Right ventricle myocardium superior (tissue), 1 donor: Measurements from ENCODE around the gene EEF1A2. TPM values are rescaled to one million over a fixed set of nuclear protein-coding genes. Genes with fewer than 3 reads are reported as not detected.

Experiments
- ATAC-seq: fragments of 200-7000 bp; cut with Tn5 transposase; one replicate; pipeline ENCODE4 v1.9.1; 2020; ENCODE audit warnings: mild to moderate bottlenecking; ENCODE audit not compliant: poor library complexity
- DNase-seq: peaks from one replicate; pipeline ENCODE4 v3.0.0-alpha.2; 2020
- intact Hi-C: fragments of 100-400 bp; cut with DNase I; formaldehyde crosslinking; loops from one replicate; pipeline ENCODE4 v1.11.2; 2022
- total RNA-seq: library from RNA; stranded (reverse); fragmentation: NEBNext Ultra II Directional; extraction: Animal tissue kit (Norgen Biotek cat#: 25700); gene quantifications from one replicate; pipeline ENCODE4 v1.2.1, GENCODE V29; 2021
- donor health status: DM: no; HTN: yes; CAD: no; lungs with severe emphysema.

The EEF1A2 gene
- total RNA-seq, 1 donor from 2014 or later = 1,229 TPM

- no peak for ATAC-seq
- no peak for DNase-seq
- intact Hi-C loops = no loop called here
Observed at GRCh38 chr20:63465380-63466249, 33.3 kb downstream of the EEF1A2 start.

- DNase-seq (no peak), ATAC-seq (no peak)
- intact Hi-C loops = no loop called here
Observed at GRCh38 chr20:63464289-63464635, 34.6 kb downstream of the EEF1A2 start.

- DNase-seq = no peak
- intact Hi-C loops = no loop called here
- no peak for ATAC-seq
Observed at GRCh38 chr20:63463400-63464288, 35.2 kb downstream of the EEF1A2 start.

- intact Hi-C loops = no loop called here
- no peak for DNase-seq
Observed at GRCh38 chr20:63462244-63462643, 36.6 kb downstream of the EEF1A2 start.

GRCh38 chr20:63461104-63461763 is 37.6 kb downstream of the EEF1A2 start:
- ATAC-seq (no peak), DNase-seq (no peak)
- intact Hi-C loops = no loop called here

More at GRCh38 chr20:63462244-63462643, 36.6 kb downstream of the EEF1A2 start:
- no peak for ATAC-seq

- DNase-seq = no peak
- intact Hi-C loops = no loop called here
- no peak for ATAC-seq
Observed at GRCh38 chr20:63459070-63459380, 39.9 kb downstream of the EEF1A2 start.

GRCh38 chr20:63458170-63459069 is 40.5 kb downstream of the EEF1A2 start:
- intact Hi-C loops = no loop called here
- DNase-seq (no peak), ATAC-seq (no peak)

- DNase-seq (peak; percentile 67), ATAC-seq (peak; percentile 64)
- intact Hi-C loops = no loop called here
Observed at GRCh38 chr20:63457737-63458136, 41.1 kb downstream of the EEF1A2 start.

- intact Hi-C loops = no loop called here
- ATAC-seq (peak; percentile 74), DNase-seq (peak; percentile 69)
Observed at GRCh38 chr20:63456429-63457284, 42.2 kb downstream of the EEF1A2 start.

GRCh38 chr20:63455568-63455859 is 43.4 kb downstream of the EEF1A2 start:
- ATAC-seq (no peak), DNase-seq (no peak)
- intact Hi-C loops = no loop called here

- intact Hi-C loops = no loop called here
- ATAC-seq (no peak), DNase-seq (no peak)
Observed at GRCh38 chr20:63454731-63455567, 43.9 kb downstream of the EEF1A2 start.

GRCh38 chr20:63452821-63453523 is 45.9 kb downstream of the EEF1A2 start:
- DNase-seq (no peak), ATAC-seq (no peak)
- intact Hi-C loops = no loop called here

GRCh38 chr20:63452341-63452740 is 46.5 kb downstream of the EEF1A2 start:
- intact Hi-C loops = no loop called here

GRCh38 chr20:63451821-63452220 is 47.1 kb downstream of the EEF1A2 start:
- ATAC-seq = no peak
- intact Hi-C loops = no loop called here
- DNase-seq = no peak

More at GRCh38 chr20:63452341-63452740, 46.5 kb downstream of the EEF1A2 start:
- no peak for ATAC-seq
- no peak for DNase-seq

GRCh38 chr20:63449796-63450730 is 48.8 kb downstream of the EEF1A2 start:
- intact Hi-C loops = no loop called here
- DNase-seq = no peak

More at GRCh38 chr20:63449796-63450730, 48.8 kb downstream of the EEF1A2 start:
- ATAC-seq = no peak
